GM23338 (cell line): ENCODE data around the gene FBXL17. TPM values are rescaled to one million over a fixed set of nuclear protein-coding genes. Genes with fewer than 3 reads are reported as not detected.

ENCODE experiments used
- ATAC-seq: fragments of 200-7000 bp; cut with Tn5 transposase; 3 replicates; pipeline ENCODE4 v1.9.1; 2020
- DNase-seq: peaks from one replicate; pipeline ENCODE4 v3.0.0-alpha.2; 2015; ENCODE audit warnings: low spot score
- H2AFZ ChIP-seq: fragments of 200-600 bp; sonication (generic); 2 replicates; pipeline ENCODE4 v1.8.0; 2016; ENCODE audit warnings: antibody characterized with exemption, mild to moderate bottlenecking, moderate library complexity
- H3F3A ChIP-seq: fragments of 200-600 bp; sonication (generic); replicated peaks from 2 replicates; pipeline ENCODE4 v1.8.0; 2017; ENCODE audit warnings: antibody characterized with exemption, mixed run types, low read depth
- H3K27ac ChIP-seq: fragments of 200-600 bp; sonication (generic); 2 replicates; pipeline ENCODE4 v1.6.1; 2016; ENCODE audit warnings: low read depth
- H3K27me3 ChIP-seq: fragments of 200-600 bp; sonication (generic); 2 replicates; pipeline ENCODE4 v1.8.0; 2016; ENCODE audit warnings: mild to moderate bottlenecking, mixed run types, moderate library complexity; ENCODE audit not compliant: insufficient read depth
- H3K36me3 ChIP-seq: fragments of 200-600 bp; sonication (generic); 2 replicates; pipeline ENCODE4 v1.8.0; 2016; ENCODE audit warnings: mild to moderate bottlenecking; ENCODE audit not compliant: insufficient read depth
- H3K4me1 ChIP-seq: fragments of 200-600 bp; sonication (generic); 2 replicates; pipeline ENCODE4 v1.8.0; 2016; ENCODE audit warnings: mild to moderate bottlenecking, moderate library complexity; ENCODE audit not compliant: insufficient read depth
- H3K4me2 ChIP-seq: fragments of 200-600 bp; sonication (generic); 2 replicates; pipeline ENCODE4 v1.7.1; 2017; ENCODE audit warnings: mixed run types
- H3K4me3 ChIP-seq: fragments of 200-600 bp; sonication (generic); 2 replicates; pipeline ENCODE4 v1.6.1; 2016; ENCODE audit warnings: mixed run types
- H3K79me2 ChIP-seq: fragments of 200-600 bp; sonication (generic); replicated peaks from 2 replicates; pipeline ENCODE4 v1.8.0; 2017; ENCODE audit warnings: mild to moderate bottlenecking; ENCODE audit not compliant: insufficient read depth
- H3K9me2 ChIP-seq: fragments of 200-600 bp; sonication (generic); 2 replicates; pipeline ENCODE4 v1.8.0; 2017; ENCODE audit not compliant: insufficient read depth
- H4K20me1 ChIP-seq: fragments of 200-600 bp; sonication (generic); replicated peaks from 2 replicates; pipeline ENCODE4 v1.8.0; 2017; ENCODE audit warnings: mild to moderate bottlenecking; ENCODE audit not compliant: insufficient read depth
- H3K27ac Mint-ChIP-seq: 2 replicates; pipeline ENCODE4 v1.8.0; 2020; ENCODE audit warnings: inconsistent platforms, mild to moderate bottlenecking, moderate library complexity, mixed read lengths
- H3K27me3 Mint-ChIP-seq: 3 replicates; pipeline ENCODE4 v1.8.0; 2022; ENCODE audit warnings: low read depth, mild to moderate bottlenecking, moderate library complexity, mixed read lengths, inconsistent platforms; ENCODE audit not compliant: insufficient read depth, poor library complexity
- H3K36me3 Mint-ChIP-seq: 3 replicates; pipeline ENCODE4 v1.8.0; 2021; ENCODE audit warnings: low read depth, mild to moderate bottlenecking, inconsistent platforms, moderate library complexity, mixed read lengths
- H3K4me1 Mint-ChIP-seq: 3 replicates; pipeline ENCODE4 v1.8.0; 2020; ENCODE audit warnings: mild to moderate bottlenecking, inconsistent platforms, mixed read lengths
- H3K4me3 Mint-ChIP-seq: 3 replicates; pipeline ENCODE4 v1.8.0; 2021; ENCODE audit warnings: moderate library complexity, mild to moderate bottlenecking, inconsistent platforms, mixed read lengths
- H3K9me3 Mint-ChIP-seq: 3 replicates; pipeline ENCODE4 v1.8.0; 2020; ENCODE audit warnings: moderate library complexity, mild to moderate bottlenecking, inconsistent platforms, mixed read lengths
- CREB1 ChIP-seq: fragments of 250-450 bp; sonication (Bioruptor Pico); IDR thresholded peaks from 2 replicates; pipeline ENCODE4 v1.5.0; 2020; ENCODE audit warnings: low read depth, mild to moderate bottlenecking, moderate library complexity
- JUNB ChIP-seq: IDR thresholded peaks from one replicate; pipeline ENCODE4 v1.6.1; 2016; ENCODE audit warnings: antibody characterized with exemption; ENCODE audit not compliant: unreplicated experiment
- POLR2AphosphoS5 ChIP-seq: IDR thresholded peaks from 2 replicates; pipeline ENCODE4 v1.6.1; 2016; ENCODE audit warnings: antibody characterized with exemption, low read depth
- STAT1 ChIP-seq: IDR thresholded peaks from one replicate; pipeline ENCODE4 v1.6.1; 2016; ENCODE audit warnings: antibody characterized with exemption; ENCODE audit not compliant: unreplicated experiment
- ZNF331 ChIP-seq: fragments of 250-450 bp; sonication (Bioruptor Pico); IDR thresholded peaks from 2 replicates; pipeline ENCODE4 v1.5.0; 2020; ENCODE audit warnings: low read depth, mild to moderate bottlenecking, moderate library complexity
- ZNF462 ChIP-seq: fragments of 250-450 bp; sonication (Bioruptor Pico); IDR thresholded peaks from 2 replicates; pipeline ENCODE4 v1.5.0; 2020; ENCODE audit warnings: mild to moderate bottlenecking, moderate library complexity
- polyA plus RNA-seq: library from polyadenylated mRNA; unstranded; fragments of >200 nt; fragmentation: Nextera tagmentation; extraction: Ambion mirVana; gene quantifications from 2 replicates; pipeline ENCODE4 v1.2.1, GENCODE V29; 2016
- total RNA-seq: library from RNA; depleted of rRNA; stranded (reverse); fragments of >200 nt; shearing (Covaris generic); gene quantifications from 2 replicates; pipeline ENCODE4 v1.2.3, GENCODE V29; 2014
- TF ChIP-seq, protein P1 (sequence below): IDR thresholded peaks from 2 replicates; pipeline ENCODE4 v1.6.1; 2016; ENCODE audit warnings: antibody characterized with exemption
- TF ChIP-seq, protein P2 (sequence below): IDR thresholded peaks from one replicate; pipeline ENCODE4 v1.6.1; 2018; ENCODE audit warnings: antibody characterized with exemption; ENCODE audit not compliant: unreplicated experiment

Gene FBXL17
- total and polyA plus RNA-seq, 2 experiments from 2014 or later, result 2.0 to 2.7 TPM

GRCh38 chr5:107853031-107853430 is 528.9 kb downstream of the FBXL17 start (continued):
- TF ChIP-seq ZNF462 (CRISPR knock-in tag), result no peak
- TF ChIP-seq STAT1, result no peak
- no peak for TF ChIP-seq CREB1 (CRISPR knock-in tag)
- TF ChIP-seq, protein P1, sequence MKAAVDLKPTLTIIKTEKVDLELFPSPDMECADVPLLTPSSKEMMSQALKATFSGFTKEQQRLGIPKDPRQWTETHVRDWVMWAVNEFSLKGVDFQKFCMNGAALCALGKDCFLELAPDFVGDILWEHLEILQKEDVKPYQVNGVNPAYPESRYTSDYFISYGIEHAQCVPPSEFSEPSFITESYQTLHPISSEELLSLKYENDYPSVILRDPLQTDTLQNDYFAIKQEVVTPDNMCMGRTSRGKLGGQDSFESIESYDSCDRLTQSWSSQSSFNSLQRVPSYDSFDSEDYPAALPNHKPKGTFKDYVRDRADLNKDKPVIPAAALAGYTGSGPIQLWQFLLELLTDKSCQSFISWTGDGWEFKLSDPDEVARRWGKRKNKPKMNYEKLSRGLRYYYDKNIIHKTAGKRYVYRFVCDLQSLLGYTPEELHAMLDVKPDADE, result no peak
- no peak for TF ChIP-seq JUNB
- no peak for TF ChIP-seq ZNF331 (CRISPR knock-in tag)
- no peak for TF ChIP-seq POLR2AphosphoS5

DNA sequence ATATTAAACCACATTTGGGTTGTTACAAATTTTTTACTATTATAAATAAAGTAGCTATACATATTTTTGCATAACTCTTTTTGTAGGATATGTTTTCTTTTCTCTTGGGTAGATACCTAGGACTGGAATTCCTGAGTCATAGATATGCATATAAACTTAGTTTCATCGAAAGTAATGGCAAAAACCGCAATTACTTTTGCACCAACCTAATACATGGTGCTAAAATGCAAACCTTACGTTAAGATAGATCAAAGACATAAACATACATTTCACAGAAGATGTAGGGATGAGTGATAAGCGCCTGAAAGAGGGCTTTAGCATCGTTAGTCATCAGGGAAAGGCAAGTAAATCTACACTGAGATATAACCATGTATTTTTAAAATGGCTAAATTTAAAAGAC is 532.8 kb downstream of the FBXL17 start:
- Histone ChIP-seq H3K79me2 (no peaks in the 10 kb centered on the region), H3K4me1 (no peaks in the 10 kb centered on the region), H3K27me3 (no peaks in the 10 kb centered on the region), H3K4me2 (no peak overlapping the region), H3K4me3 (no peak overlapping the region), H3K27ac (no peak overlapping the region), H3K9me2 (no peaks in the 10 kb centered on the region; the same call in 1 of the 2 replicates), H4K20me1 (no peaks in the 10 kb centered on the region), H3K36me3 (no peaks in the 10 kb centered on the region), H2AFZ (no peak overlapping the region), H3F3A (no peaks in the 10 kb centered on the region)
- H3K4me1 Mint-ChIP-seq, result peaks cover 3% of the 10 kb centered on the region; the same call in 2 of the 3 replicates
- H3K4me3 Mint-ChIP-seq, result no peak overlapping the region
- no peaks in the 10 kb centered on the region for H3K27me3 Mint-ChIP-seq
- ATAC-seq (no peak), DNase-seq (no peak)
- H3K27ac Mint-ChIP-seq, result no peak overlapping the region
- H3K9me3 Mint-ChIP-seq, result no peaks in the 10 kb centered on the region
- no peaks in the 10 kb centered on the region for H3K36me3 Mint-ChIP-seq
- no peak for TF ChIP-seq STAT1
- TF ChIP-seq, protein P2, sequence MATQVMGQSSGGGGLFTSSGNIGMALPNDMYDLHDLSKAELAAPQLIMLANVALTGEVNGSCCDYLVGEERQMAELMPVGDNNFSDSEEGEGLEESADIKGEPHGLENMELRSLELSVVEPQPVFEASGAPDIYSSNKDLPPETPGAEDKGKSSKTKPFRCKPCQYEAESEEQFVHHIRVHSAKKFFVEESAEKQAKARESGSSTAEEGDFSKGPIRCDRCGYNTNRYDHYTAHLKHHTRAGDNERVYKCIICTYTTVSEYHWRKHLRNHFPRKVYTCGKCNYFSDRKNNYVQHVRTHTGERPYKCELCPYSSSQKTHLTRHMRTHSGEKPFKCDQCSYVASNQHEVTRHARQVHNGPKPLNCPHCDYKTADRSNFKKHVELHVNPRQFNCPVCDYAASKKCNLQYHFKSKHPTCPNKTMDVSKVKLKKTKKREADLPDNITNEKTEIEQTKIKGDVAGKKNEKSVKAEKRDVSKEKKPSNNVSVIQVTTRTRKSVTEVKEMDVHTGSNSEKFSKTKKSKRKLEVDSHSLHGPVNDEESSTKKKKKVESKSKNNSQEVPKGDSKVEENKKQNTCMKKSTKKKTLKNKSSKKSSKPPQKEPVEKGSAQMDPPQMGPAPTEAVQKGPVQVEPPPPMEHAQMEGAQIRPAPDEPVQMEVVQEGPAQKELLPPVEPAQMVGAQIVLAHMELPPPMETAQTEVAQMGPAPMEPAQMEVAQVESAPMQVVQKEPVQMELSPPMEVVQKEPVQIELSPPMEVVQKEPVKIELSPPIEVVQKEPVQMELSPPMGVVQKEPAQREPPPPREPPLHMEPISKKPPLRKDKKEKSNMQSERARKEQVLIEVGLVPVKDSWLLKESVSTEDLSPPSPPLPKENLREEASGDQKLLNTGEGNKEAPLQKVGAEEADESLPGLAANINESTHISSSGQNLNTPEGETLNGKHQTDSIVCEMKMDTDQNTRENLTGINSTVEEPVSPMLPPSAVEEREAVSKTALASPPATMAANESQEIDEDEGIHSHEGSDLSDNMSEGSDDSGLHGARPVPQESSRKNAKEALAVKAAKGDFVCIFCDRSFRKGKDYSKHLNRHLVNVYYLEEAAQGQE, result no peak
